Measurements from ENCODE around the gene CCDC34. TPM values are rescaled to one million over a fixed set of nuclear protein-coding genes. Genes with fewer than 3 reads are reported as not detected.

The CCDC34 gene
- total RNA-seq, 6 experiments from 2014 or later = 7.9 to 18.7 (median 13.9) TPM

DNA sequence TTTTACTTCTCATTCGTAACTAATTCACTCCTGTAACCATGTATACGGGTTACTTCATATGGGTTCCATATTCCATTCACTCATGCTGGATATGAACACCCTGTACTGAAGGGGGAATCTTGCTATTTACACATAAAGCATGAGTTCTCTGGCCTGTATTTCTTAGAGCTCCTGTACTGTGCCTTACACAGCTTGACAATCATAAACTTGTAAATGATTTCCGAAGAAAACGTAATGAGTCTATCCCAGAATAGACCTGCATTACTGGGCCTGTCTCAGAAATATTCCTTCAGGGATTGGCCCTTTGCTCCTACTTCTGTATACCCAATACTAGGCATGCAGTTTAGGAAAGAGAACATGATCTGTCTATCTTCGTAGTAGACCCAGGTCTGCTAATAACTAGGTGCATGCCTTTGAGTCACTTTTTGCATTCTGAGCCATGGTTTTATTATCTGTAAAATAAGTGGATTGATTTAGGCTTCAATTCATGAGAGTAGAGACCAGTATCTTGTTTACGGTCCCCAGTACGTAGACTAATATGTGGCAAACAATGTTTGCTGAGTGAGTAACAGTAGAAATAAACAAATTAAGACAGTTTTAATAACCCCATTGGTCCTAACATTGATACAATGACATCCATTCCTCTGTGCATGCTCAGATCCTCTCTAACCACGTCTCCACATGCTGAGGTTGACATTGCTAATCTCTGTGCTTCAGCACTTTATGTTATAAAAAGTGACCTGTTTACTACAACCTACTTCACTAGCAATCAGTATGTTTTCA lies 1.2 kb downstream of the CCDC34 start:
- TF ChIP-seq, protein P1, sequence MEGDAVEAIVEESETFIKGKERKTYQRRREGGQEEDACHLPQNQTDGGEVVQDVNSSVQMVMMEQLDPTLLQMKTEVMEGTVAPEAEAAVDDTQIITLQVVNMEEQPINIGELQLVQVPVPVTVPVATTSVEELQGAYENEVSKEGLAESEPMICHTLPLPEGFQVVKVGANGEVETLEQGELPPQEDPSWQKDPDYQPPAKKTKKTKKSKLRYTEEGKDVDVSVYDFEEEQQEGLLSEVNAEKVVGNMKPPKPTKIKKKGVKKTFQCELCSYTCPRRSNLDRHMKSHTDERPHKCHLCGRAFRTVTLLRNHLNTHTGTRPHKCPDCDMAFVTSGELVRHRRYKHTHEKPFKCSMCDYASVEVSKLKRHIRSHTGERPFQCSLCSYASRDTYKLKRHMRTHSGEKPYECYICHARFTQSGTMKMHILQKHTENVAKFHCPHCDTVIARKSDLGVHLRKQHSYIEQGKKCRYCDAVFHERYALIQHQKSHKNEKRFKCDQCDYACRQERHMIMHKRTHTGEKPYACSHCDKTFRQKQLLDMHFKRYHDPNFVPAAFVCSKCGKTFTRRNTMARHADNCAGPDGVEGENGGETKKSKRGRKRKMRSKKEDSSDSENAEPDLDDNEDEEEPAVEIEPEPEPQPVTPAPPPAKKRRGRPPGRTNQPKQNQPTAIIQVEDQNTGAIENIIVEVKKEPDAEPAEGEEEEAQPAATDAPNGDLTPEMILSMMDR (IDR thresholded peaks at IDR 0.05) = no peak
- no peak for DNase-seq
- Mint-ChIP-seq H3K27me3 (ENCODE audit: insufficient read depth) (no peaks in the 10 kb centered on the region), H3K27ac (peak overlapping the region; percentile 82), H3K36me3 (ENCODE audit: low read depth) (no peaks in the 10 kb centered on the region; the same call in 1 of the 2 replicates), H3K4me1 (ENCODE audit: low read depth) (peaks cover 27% of the 10 kb centered on the region), H3K4me3 (peak overlapping the region; percentile 93), H3K9me3 (no peaks in the 10 kb centered on the region)

DNA sequence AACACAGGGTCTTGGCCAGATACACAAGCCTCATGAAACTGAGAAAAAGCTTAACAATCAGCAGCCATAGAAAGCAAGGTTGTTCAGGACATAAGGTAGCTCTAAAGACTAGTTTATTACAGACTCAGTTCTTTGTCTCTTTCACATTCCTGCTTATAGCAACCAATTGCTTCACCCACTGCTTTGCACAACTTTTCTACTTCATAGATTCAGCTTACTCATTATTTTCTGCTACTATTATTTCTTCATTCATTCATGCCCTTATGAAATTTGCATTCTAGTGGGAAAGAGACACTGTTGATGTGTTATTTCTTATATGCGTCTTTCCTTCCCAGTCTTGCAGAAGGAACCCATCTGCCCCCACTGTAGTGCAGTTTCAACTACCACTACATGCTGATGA lies 4.7 kb downstream of the CCDC34 start:
- H3K4me3 Mint-ChIP-seq = no peak overlapping the region
- no peaks in the 10 kb centered on the region for H3K9me3 Mint-ChIP-seq
- H3K27me3 Mint-ChIP-seq (ENCODE audit: insufficient read depth) = no peaks in the 10 kb centered on the region
- no peak overlapping the region for H3K27ac Mint-ChIP-seq
- no peak for DNase-seq
- no peaks in the 10 kb centered on the region; the same call in 1 of the 2 replicates for H3K36me3 Mint-ChIP-seq (ENCODE audit: low read depth)
- peaks cover 30% of the 10 kb centered on the region for H3K4me1 Mint-ChIP-seq (ENCODE audit: low read depth)
- TF ChIP-seq, protein P1 (IDR thresholded peaks at IDR 0.05) = no peak

DNA sequence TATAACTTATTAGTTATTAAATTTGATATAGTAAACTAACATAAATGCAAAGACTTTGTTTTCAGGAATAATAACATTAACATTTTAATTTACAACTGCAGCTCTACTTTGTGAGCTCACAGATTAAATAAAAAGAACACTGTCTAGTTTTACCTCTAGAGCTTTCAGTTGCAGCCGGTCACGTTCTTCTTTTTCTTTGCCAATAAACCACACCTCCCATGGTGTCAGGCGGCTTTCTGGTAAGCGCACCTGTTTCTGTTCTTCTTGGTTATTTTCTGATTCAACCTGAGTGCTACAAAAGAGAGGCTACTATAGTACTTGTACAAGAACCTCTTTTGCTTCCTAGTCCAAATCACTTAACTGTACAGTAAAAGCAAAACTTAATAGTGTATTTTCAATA lies 5.8 kb downstream of the CCDC34 start:
- no peaks in the 10 kb centered on the region for H3K9me3 Mint-ChIP-seq
- H3K4me3 Mint-ChIP-seq = no peak overlapping the region
- no peak overlapping the region for H3K27ac Mint-ChIP-seq
- no peak for DNase-seq
- no peaks in the 10 kb centered on the region; the same call in 1 of the 2 replicates for H3K36me3 Mint-ChIP-seq (ENCODE audit: low read depth)
- peaks cover 24% of the 10 kb centered on the region for H3K4me1 Mint-ChIP-seq (ENCODE audit: low read depth)
- TF ChIP-seq, protein P1 (IDR thresholded peaks at IDR 0.05) = no peak
- no peaks in the 10 kb centered on the region for H3K27me3 Mint-ChIP-seq (ENCODE audit: insufficient read depth)

DNA sequence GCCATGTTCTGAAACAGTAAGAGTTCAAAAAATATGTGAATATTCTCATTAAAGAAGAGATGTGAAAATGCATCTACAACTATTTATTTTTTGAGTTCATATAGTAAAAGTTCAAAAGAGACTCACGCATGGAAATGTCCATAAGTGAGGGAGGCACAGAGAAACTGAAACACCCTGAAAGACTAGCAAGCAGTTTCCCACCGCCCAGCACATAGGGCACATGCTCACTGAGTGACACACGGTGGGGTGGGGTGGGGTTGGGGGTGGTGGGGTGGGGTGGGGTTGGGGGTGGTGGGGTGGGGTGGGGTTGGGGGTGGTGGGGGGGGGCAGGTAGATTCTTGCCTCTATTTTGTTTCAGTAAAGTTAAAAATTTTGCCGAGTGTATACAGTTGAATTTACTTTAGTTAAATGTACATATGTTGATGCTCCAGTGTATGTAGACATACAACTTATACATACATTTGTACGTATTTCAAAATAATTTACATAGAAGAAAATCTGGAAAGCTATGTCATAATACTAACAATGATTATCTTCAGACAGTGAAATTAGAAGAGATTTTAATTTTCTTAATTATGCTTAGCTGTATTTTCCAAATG lies 6.3 kb downstream of the CCDC34 start:
- Mint-ChIP-seq H3K27me3 (ENCODE audit: insufficient read depth) (no peaks in the 10 kb centered on the region), H3K4me1 (ENCODE audit: low read depth) (peaks cover 19% of the 10 kb centered on the region), H3K9me3 (no peaks in the 10 kb centered on the region), H3K27ac (no peak overlapping the region), H3K4me3 (no peak overlapping the region), H3K36me3 (ENCODE audit: low read depth) (no peaks in the 10 kb centered on the region; the same call in 1 of the 2 replicates)
- DNase-seq = no peak
- TF ChIP-seq, protein P1 (IDR thresholded peaks at IDR 0.05) = no peak

DNA sequence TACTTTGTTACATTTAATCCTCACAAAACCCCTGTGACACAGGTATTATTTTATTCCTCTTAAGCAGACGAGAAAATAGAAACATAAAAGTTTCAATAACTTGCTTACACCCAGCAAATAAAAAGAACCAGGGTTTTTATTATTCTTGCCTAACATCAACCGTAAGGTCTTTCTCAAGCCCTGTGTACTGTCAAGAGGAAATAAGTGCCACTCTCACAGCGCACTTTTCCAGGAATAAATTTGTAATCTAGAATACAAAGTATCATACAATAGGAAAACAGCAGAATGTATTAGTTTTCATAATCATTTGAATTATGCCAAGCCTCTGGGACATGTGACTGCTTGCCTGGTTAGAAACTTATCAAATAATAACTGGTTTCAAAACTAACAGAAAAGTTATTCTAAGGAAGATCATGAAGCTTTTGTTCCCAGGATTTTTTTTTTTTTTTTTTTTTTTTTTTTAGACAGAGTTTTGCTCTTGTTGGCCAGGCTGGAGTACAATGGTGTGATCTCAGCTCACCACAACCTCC lies 7.4 kb downstream of the CCDC34 start:
- TF ChIP-seq, protein P1 (IDR thresholded peaks at IDR 0.05) = no peak
- DNase-seq = no peak
- H3K27ac Mint-ChIP-seq = no peak overlapping the region
- no peaks in the 10 kb centered on the region; the same call in 1 of the 2 replicates for H3K36me3 Mint-ChIP-seq (ENCODE audit: low read depth)
- no peaks in the 10 kb centered on the region for H3K27me3 Mint-ChIP-seq (ENCODE audit: insufficient read depth)
- no peak overlapping the region for H3K4me3 Mint-ChIP-seq
- H3K9me3 Mint-ChIP-seq = no peaks in the 10 kb centered on the region
- peaks cover 11% of the 10 kb centered on the region for H3K4me1 Mint-ChIP-seq (ENCODE audit: low read depth)
